Renal pelvis (tissue), 4 donors: ENCODE results near the gene ARHGAP5. TPM values are rescaled to one million over a fixed set of nuclear protein-coding genes. Genes with fewer than 3 reads are reported as not detected.

ENCODE experiments used
- DNase-seq: peaks from one replicate; pipeline ENCODE4 v3.0.0-alpha.2; 2013
- polyA plus RNA-seq, 3 donors: library from polyadenylated mRNA; unstranded; fragments of 120-200 nt; gene quantifications; one replicate each; pipeline ENCODE4 v1.2.1, GENCODE V29; 2013; ENCODE audit not compliant: insufficient read length in 3 of 3

The ARHGAP5 gene
- polyA plus RNA-seq, 3 donors = 96.9 to 106 (median 99.6) TPM

GRCh38 chr14:32205984-32206383, 128.9 kb downstream of the ARHGAP5 start:
- no peak for DNase-seq

- DNase-seq = no peak
These were observed 129.4 kb downstream of the ARHGAP5 start for GRCh38 chr14:32206552-32206951.

DNA sequence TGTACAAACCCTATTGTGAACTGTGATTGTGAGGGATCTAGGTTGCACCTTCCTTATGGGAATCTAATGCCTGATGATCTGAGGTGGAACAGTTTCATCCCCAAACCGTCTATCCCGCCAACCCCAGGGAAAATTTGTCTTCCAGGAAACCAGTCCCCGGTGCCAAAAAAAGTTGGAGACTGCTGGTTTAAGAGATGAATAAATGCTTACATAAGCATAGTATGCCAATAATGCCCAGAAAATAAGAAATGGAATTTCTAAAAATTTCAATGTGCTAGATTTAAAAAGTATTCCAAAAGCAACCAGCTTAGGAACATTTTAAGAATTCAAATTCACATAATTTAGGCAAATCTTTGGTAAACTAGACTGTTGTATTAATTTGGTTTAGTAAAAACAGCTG, 131.4 kb downstream of the ARHGAP5 start:
- DNase-seq = no peak

Other genes with a start within 250 kb of the ARHGAP5 start
- not detected for gene RNU6-7, start 124.7 kb downstream of the ARHGAP5 start, polyA plus RNA-seq
- not detected for gene RNU6-8, start 126.0 kb downstream of the ARHGAP5 start, polyA plus RNA-seq